GM18526 (cell line): Measurements from ENCODE around the gene NRSN1.

Experiments
- POLR2A ChIP-seq: IDR thresholded peaks from 3 replicates; pipeline ENCODE4 v1.6.1; 2011; ENCODE audit not compliant: insufficient read length; ENCODE audit errors: extremely low read depth

The NRSN1 gene

GRCh38 chr6:24183584-24183983 is 57.6 kb downstream of the NRSN1 start:
- TF ChIP-seq POLR2A = no peak

DNA sequence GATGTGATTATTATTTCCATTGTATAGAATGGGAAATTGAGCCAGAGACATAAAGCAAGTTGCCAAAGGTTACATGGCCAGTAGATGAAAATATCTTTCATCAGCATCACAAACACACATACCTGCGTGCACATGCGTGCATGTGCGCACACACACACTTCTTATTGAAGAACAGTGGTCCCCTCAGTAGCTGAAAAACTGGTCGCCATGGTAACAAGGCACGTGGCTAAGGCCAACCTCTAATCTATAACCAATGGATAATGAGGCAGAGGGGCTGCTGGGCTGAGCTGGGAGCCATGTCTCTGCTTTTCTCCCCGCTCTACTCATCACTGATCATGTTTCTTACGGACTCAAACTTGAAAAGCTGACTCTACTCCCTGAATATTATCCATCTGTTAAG is 60.3 kb downstream of the NRSN1 start:
- no peak for TF ChIP-seq POLR2A

- no peak for TF ChIP-seq POLR2A
These were observed 62.1 kb downstream of the NRSN1 start for GRCh38 chr6:24187965-24188577.

GRCh38 chr6:24188578-24189080 is 62.6 kb downstream of the NRSN1 start:
- no peak for TF ChIP-seq POLR2A

DNA sequence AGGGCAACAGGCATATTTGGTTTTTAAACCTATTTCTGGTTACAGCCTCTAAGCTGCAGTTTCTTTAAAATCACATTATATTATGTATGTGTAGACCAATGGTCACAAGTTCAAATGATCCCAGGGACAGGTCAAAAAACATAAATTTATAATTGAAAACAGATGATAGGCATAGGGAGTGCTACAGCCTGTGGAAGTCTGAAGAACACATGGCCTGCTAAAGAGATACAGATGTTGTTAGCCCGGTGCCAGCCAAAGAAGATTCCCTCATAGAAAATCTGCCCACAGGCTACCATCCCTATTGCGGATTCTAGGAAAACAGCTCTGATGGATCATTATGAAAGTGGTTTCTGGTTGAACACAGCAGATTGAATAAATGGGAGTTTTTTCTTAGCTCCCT is 65.3 kb downstream of the NRSN1 start:
- TF ChIP-seq POLR2A = no peak

DNA sequence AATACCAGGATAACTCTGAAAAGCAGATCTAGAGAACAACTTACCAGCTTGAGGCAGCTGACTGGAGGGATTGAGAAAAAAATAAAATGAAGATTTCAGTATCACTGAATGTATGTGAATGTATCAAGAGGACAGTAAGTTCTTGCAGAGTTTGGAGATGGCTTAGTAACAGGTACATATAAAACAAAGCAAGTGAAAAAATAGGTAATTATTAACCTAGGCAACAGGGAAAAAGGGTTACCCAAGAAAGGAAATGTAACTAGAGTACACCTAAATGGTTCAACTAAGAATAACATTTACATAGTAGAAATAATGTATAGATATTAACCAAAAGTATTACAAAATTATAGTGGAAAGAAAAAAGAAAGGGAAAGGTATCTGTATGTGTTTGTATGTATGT is 67.3 kb downstream of the NRSN1 start:
- TF ChIP-seq POLR2A = no peak

GRCh38 chr6:24194978-24195700 is 69.1 kb downstream of the NRSN1 start:
- no peak for TF ChIP-seq POLR2A

GRCh38 chr6:24195836-24196597 is 70.0 kb downstream of the NRSN1 start:
- TF ChIP-seq POLR2A = no peak
